Measurements from ENCODE around the gene CASKIN1.

DNA sequence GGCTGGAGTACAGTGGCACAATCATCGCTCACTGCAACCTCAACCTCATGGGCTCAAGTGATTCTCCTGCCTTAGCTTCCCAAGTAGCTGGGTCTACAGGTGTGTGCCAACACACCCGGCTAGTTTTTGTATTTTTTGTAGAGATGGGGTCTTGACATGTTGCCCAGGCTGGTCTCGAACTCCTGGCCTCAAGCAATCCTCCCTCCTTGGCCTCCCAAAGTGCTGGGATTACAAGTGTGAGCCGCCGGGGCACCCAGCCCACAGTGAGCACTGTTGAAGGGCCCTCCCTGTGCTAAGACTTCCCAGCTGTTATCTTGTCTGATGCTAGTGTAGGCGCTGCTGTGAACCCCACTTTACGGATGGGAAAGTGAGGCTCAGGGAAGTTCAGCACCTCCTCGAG, 8.0 kb downstream of the CASKIN1 start:
- TF ChIP-seq EGR1 (IDR thresholded peaks at IDR 0.05; ENCODE audit: borderline replicate concordance, low read depth, low read length) (no peak), JUND (IDR thresholded peaks at IDR 0.05; ENCODE audit: low read length) (no peak)
- TF ChIP-seq, protein P1, sequence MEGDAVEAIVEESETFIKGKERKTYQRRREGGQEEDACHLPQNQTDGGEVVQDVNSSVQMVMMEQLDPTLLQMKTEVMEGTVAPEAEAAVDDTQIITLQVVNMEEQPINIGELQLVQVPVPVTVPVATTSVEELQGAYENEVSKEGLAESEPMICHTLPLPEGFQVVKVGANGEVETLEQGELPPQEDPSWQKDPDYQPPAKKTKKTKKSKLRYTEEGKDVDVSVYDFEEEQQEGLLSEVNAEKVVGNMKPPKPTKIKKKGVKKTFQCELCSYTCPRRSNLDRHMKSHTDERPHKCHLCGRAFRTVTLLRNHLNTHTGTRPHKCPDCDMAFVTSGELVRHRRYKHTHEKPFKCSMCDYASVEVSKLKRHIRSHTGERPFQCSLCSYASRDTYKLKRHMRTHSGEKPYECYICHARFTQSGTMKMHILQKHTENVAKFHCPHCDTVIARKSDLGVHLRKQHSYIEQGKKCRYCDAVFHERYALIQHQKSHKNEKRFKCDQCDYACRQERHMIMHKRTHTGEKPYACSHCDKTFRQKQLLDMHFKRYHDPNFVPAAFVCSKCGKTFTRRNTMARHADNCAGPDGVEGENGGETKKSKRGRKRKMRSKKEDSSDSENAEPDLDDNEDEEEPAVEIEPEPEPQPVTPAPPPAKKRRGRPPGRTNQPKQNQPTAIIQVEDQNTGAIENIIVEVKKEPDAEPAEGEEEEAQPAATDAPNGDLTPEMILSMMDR (IDR thresholded peaks at IDR 0.05; ENCODE audit: control extremely low read depth in 1 of 3, insufficient read depth in 1 of 3, low read depth in 1 of 3, low read length in 3 of 3), result no peak

Measured in H1 (cell line).